ENCODE data around the gene GET4. TPM values are rescaled to one million over a fixed set of nuclear protein-coding genes. Genes with fewer than 3 reads are reported as not detected.

Gene GET4
- total and polyA plus RNA-seq, 2 of the 13 experiments (the other 11 are each of a cell fraction or from before 2014, with no cell fraction given): 28.2 to 35.2 TPM

DNA sequence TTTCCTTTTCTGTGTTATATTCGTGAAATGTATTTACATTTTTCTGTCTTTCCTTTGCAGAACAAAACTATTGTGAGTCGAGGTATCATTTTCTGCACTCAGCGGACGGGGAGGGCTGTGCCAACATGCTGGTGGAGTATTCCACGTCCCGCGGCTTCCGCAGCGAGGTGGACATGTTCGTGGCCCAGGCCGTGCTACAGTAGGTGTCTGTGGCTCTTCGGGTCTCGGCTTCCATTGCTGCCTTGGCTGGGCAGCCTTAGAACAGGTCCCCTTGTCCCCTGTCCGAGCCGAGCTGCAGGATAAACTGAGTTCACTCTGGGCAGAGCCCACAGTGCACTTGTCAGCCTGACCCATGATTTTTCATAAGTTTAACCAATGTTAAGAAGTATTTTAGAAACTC is 14.5 kb downstream of the GET4 start (continued):
- TF ChIP-seq RFX3 (CRISPR knock-in tag; IDR thresholded peaks at IDR 0.05): no peak
- TF ChIP-seq, protein P1, sequence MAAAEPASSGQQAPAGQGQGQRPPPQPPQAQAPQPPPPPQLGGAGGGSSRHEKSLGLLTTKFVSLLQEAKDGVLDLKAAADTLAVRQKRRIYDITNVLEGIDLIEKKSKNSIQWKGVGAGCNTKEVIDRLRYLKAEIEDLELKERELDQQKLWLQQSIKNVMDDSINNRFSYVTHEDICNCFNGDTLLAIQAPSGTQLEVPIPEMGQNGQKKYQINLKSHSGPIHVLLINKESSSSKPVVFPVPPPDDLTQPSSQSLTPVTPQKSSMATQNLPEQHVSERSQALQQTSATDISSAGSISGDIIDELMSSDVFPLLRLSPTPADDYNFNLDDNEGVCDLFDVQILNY (CRISPR knock-in tag; conservative IDR thresholded peaks at IDR 0.05): no peak
- TF ChIP-seq, protein P2, sequence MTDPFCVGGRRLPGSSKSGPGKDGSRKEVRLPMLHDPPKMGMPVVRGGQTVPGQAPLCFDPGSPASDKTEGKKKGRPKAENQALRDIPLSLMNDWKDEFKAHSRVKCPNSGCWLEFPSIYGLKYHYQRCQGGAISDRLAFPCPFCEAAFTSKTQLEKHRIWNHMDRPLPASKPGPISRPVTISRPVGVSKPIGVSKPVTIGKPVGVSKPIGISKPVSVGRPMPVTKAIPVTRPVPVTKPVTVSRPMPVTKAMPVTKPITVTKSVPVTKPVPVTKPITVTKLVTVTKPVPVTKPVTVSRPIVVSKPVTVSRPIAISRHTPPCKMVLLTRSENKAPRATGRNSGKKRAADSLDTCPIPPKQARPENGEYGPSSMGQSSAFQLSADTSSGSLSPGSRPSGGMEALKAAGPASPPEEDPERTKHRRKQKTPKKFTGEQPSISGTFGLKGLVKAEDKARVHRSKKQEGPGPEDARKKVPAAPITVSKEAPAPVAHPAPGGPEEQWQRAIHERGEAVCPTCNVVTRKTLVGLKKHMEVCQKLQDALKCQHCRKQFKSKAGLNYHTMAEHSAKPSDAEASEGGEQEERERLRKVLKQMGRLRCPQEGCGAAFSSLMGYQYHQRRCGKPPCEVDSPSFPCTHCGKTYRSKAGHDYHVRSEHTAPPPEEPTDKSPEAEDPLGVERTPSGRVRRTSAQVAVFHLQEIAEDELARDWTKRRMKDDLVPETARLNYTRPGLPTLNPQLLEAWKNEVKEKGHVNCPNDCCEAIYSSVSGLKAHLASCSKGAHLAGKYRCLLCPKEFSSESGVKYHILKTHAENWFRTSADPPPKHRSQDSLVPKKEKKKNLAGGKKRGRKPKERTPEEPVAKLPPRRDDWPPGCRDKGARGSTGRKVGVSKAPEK (CRISPR knock-in tag; IDR thresholded peaks at IDR 0.05; ENCODE audit: borderline replicate concordance): no peak
- TF ChIP-seq ZNF263 (CRISPR knock-in tag; IDR thresholded peaks at IDR 0.05): no peak
- TF ChIP-seq AGO1 (IDR thresholded peaks at IDR 0.05; ENCODE audit: low read depth, low read length, poor library complexity, severe bottlenecking): no peak
- TF ChIP-seq SMAD1 (CRISPR knock-in tag; IDR thresholded peaks at IDR 0.05; ENCODE audit: borderline replicate concordance, low read depth): no peak
- TF ChIP-seq, protein P3, sequence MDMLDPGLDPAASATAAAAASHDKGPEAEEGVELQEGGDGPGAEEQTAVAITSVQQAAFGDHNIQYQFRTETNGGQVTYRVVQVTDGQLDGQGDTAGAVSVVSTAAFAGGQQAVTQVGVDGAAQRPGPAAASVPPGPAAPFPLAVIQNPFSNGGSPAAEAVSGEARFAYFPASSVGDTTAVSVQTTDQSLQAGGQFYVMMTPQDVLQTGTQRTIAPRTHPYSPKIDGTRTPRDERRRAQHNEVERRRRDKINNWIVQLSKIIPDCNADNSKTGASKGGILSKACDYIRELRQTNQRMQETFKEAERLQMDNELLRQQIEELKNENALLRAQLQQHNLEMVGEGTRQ (IDR thresholded peaks at IDR 0.05; ENCODE audit: low read depth, low read length): no peak
- TF ChIP-seq, protein P3 (CRISPR knock-in tag; IDR thresholded peaks at IDR 0.05; ENCODE audit: borderline replicate concordance): no peak
- no peak for TF ChIP-seq ZKSCAN1 (IDR thresholded peaks at IDR 0.05; ENCODE audit: low read length)
- no peak for TF ChIP-seq ZNF335 (CRISPR knock-in tag; IDR thresholded peaks at IDR 0.05)

All from HepG2 (cell line).